GM19468 (cell line): ENCODE results near the gene KDELR3.

Experiments used
- ATAC-seq: cut with Tn5 transposase; IDR thresholded peaks from one replicate; pipeline ENCODE4 v1.9.1; 2021; ENCODE audit warnings: mild to moderate bottlenecking, moderate library complexity, moderate number of reproducible peaks; ENCODE audit not compliant: unreplicated experiment; ENCODE audit errors: extremely low read depth

Gene KDELR3

GRCh38 chr22:38505541-38506117 is 37.7 kb downstream of the KDELR3 start:
- ATAC-seq: peak; percentile 3

GRCh38 chr22:38506118-38506962 is 38.4 kb downstream of the KDELR3 start, which contains the start of gene DDX17:
Gene DDX17 (minus strand): TSS chr22:38506311.
- ATAC-seq: peak; percentile 67

DNA sequence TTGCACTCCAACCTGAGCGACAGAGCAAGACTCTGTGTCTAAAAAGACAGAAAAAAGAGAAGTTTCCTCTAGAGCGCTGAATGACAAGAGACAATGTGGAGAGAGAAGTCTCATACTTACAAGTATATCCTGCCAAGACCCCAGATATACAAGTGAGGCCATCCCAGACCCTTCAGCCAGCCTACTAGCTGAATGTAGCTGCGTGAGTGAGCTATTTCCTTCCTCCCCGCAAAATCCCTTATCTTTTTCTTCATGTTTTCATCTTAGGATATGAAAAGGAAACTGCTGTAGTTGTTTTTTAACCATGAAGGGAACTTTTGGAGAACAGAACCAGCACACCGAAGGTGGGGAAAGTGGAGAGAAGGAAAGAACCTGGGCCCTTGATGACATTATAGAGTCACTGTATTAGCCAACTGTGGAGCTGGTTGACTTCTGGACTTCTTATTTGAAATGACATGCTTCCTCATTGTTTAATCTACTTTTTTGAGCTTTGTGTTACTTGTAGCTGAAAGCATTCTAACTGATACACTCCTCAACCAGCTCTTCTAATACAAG is 42.6 kb downstream of the KDELR3 start:
- ATAC-seq: no peak

DNA sequence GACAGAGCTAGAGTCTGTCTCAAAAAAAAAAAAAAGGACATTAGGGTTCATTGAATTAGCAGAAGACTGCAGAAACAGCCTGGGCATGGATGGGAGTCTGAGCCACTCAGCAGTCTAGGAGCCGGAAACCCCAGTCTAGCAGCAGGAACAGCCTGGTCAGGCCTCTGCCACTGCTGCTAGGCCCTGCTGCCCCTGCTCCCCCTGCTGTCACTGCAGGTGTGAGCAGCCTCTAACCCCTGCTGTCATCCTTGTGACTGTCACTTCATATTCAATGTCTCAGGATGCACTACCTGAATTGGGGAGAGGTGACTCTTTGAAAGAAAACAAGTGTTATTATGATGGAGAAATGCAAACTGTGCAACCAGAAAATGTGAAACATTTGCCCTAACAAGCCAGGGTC is 45.2 kb downstream of the KDELR3 start:
- no peak for ATAC-seq

DNA sequence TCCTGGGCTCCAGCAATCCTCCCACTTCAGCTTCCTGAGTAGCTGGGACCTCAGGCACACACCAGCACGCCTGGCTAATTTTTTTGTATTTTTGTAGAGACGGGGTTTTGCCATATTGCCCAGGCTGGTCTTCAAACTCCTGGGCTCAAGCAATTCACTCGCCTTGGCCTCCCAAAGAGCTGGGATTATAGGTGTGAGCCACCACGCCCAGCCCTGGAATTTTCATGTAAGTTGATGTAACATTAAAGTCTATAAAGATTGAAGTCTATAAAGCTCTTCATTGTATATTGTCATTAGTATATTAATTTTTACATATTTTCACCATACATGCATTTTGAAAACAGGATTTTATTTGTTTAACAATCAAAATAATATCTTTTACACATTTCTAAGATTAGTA is 50.7 kb downstream of the KDELR3 start:
- no peak for ATAC-seq

- ATAC-seq: no peak
These were observed 51.8 kb downstream of the KDELR3 start for GRCh38 chr22:38519453-38520250.

- no peak for ATAC-seq
These were observed 55.1 kb downstream of the KDELR3 start for GRCh38 chr22:38523029-38523428.

- ATAC-seq: no peak
These were observed 55.6 kb downstream of the KDELR3 start for GRCh38 chr22:38523479-38523878.

DNA sequence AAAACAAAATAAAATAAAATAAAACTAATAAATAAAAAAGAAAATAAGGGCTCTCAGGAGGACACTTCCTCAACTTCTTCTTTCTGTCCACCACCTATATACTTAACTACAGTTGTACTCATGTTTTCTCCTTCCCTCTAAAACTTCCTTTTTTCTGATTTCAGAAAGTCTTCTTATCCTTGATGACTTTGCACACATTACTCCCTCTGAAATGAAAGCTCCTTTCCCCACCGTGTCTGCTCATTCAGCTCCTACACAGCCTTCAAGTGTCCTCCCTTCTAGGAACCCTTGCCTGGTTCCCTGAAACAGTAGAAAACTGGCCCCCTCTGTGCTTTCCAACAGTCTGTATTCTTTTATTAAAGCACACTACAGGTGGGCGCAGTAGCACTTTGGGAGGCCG is 56.5 kb downstream of the KDELR3 start:
- ATAC-seq: no peak

DNA sequence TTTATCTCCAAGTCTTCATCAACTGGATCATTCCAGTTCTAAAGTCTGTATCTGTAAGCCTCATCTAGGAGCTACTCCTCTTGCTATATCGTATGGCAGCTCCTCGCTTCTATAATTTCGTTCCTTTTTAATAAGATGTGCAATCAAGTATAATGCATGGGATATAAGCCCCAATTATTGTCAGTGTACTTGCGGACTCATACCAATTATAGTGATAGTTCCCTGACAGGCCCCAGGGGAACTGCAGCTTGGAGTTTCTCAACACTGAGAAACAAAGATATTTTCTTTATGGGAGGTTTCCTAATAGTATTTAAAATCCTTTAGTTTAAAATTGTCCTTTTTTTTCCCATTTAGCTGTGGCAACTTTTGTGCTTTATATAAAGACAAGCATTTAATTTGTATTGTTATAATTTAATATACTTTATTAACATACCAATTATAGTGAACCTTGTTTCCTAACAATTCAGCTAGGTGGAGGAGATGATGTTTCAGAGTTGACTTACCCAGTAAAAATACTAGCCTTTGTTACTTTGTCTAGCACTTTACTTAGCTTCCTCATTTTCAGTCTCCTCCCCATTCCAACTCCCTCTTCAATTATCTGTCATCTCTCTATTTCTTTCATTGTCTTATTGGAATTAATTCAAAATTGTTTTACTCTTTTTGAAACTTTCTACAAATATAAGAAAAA is 63.5 kb downstream of the KDELR3 start:
- no peak for ATAC-seq
